Upper lobe of left lung (tissue), 6 donors: ENCODE data around the gene SERPINI2. TPM values are rescaled to one million over a fixed set of nuclear protein-coding genes. Genes with fewer than 3 reads are reported as not detected.

Experiments used
- ATAC-seq, 2 donors: fragments of 200-7000 bp; cut with Tn5 transposase; one replicate each; pipeline ENCODE4 v1.9.1; 2022; ENCODE audit warnings: mild to moderate bottlenecking in 2 of 2, moderate library complexity in 2 of 2; ENCODE audit not compliant: low FRiP score in 2 of 2
- DNase-seq, 2 donors: peaks; one replicate each; pipeline ENCODE4 v3.0.0-alpha.2; 2019 to 2020
- H3K27ac ChIP-seq, 4 donors: fragments of 200-600 bp; sonication (generic); one replicate each; pipeline ENCODE4 v1.5.1; 2016 to 2019
- H3K27me3 ChIP-seq, 4 donors: fragments of 200-600 bp; sonication (generic); one replicate each; pipeline ENCODE4 v1.5.1; 2017 to 2019
- H3K36me3 ChIP-seq, 4 donors: fragments of 200-600 bp; sonication (generic); one replicate each; pipeline ENCODE4 v1.5.1; 2016 to 2019
- H3K4me1 ChIP-seq, 4 donors: fragments of 200-600 bp; sonication (generic); one replicate each; pipeline ENCODE4 v1.5.1; 2018 to 2019
- H3K4me3 ChIP-seq, 4 donors: fragments of 200-600 bp; sonication (generic); one replicate each; pipeline ENCODE4 v1.5.1; 2017 to 2019; ENCODE audit warnings: mild to moderate bottlenecking in 2 of 4, moderate library complexity in 1 of 4
- H3K9me3 ChIP-seq, 4 donors: fragments of 200-600 bp; sonication (generic); one replicate each; pipeline ENCODE4 v1.5.1; 2018 to 2019
- CTCF ChIP-seq, 6 experiments: fragments of 450-650 bp in 4 of 6; fragments of 200-600 bp in 2 of 6; sonication (generic) in 2 of 6; IDR thresholded peaks; one replicate each; pipeline ENCODE4 v1.5.1; 2016 to 2019; ENCODE audit warnings: antibody characterized with exemption in 6 of 6
- EP300 ChIP-seq, 4 donors: sonication (generic); formaldehyde crosslinking; IDR thresholded peaks; one replicate each; pipeline ENCODE4 v1.5.1; 2017; ENCODE audit warnings: antibody characterized with exemption in 4 of 4, control low read depth in 2 of 4
- POLR2A ChIP-seq, 4 donors: fragments of 450-650 bp; IDR thresholded peaks; one replicate each; pipeline ENCODE4 v1.5.1; 2016 to 2017; ENCODE audit warnings: antibody characterized with exemption in 4 of 4, mild to moderate bottlenecking in 2 of 4
- POLR2AphosphoS5 ChIP-seq, 2 donors: sonication (generic); formaldehyde crosslinking; IDR thresholded peaks; one replicate each; pipeline ENCODE4 v1.5.1; 2017; ENCODE audit warnings: antibody characterized with exemption in 2 of 2
- WGBS, 2 donors: methylation state at CpG; one replicate each; pipeline ENCODE4 v1.1.5; 2017 to 2018; 5-methylcytosine and 5-hydroxymethylcytosine counted together
- total RNA-seq, 6 donors: library from RNA; depleted of rRNA in 4 of 6; stranded (reverse); fragments of >200 nt in 4 of 6; gene quantifications; one replicate each; pipeline versions ENCODE4 v1.1.0 to v1.2.1, GENCODE V29; 2016 to 2021
- donor health status: DM: no; HTN: no; CAD: no; lungs with moderate emphysema.
- donor health status: DM: no; HTN: yes; CAD: no; lungs with severe emphysema.

SERPINI2 gene
- total RNA-seq, 6 donors from 2014 or later = 0.67 to 28.1 (median 1.7) TPM

DNA sequence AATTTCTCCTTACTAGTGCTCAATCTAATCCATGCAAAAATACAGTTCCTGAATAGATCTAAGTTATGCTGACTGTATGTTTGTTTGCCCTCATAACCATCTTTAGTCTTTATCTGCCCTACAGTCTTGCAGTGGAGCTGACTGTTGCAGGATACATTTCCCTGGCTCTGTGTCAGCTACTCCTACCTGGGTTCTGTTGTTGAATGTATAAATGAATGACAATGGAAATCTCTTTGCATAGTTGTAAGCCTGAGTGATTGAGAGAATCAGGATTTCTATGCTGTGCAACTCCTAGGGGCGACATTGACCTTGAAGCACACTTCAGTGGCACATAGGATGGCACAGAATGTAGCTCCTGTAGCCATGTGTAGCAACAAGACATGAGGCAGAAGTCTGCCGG, 77.8 kb downstream of the SERPINI2 start:
- H3K36me3 ChIP-seq = no peaks in the 10 kb centered on the region
- no peaks in the 10 kb centered on the region for H3K9me3 ChIP-seq
- ATAC-seq (no peak), DNase-seq (no peak)
- no peak overlapping the region for H3K27ac ChIP-seq
- H3K4me3 ChIP-seq = no peak overlapping the region
- no peaks in the 10 kb centered on the region for H3K4me1 ChIP-seq
- WGBS, 2 donors = 77 to 87% methylated on average over 2 of the region's 2 CpGs
- no peaks in the 10 kb centered on the region for H3K27me3 ChIP-seq
- TF ChIP-seq CTCF (IDR thresholded peaks at IDR 0.05) (no peak), EP300 (IDR thresholded peaks at IDR 0.05) (no peak), POLR2A (IDR thresholded peaks at IDR 0.05) (no peak), POLR2AphosphoS5 (IDR thresholded peaks at IDR 0.05) (no peak)

GRCh38 chr3:167394003-167394402, 79.8 kb downstream of the SERPINI2 start:
- H3K9me3 ChIP-seq = no peaks in the 10 kb centered on the region
- H3K36me3 ChIP-seq = no peaks in the 10 kb centered on the region
- no peak overlapping the region for H3K4me3 ChIP-seq
- 49 to 51% methylated on average over 2 of the region's 2 CpGs for WGBS, 2 donors
- no peaks in the 10 kb centered on the region for H3K4me1 ChIP-seq
- no peak for DNase-seq
- H3K27me3 ChIP-seq = no peaks in the 10 kb centered on the region
- TF ChIP-seq POLR2A (IDR thresholded peaks at IDR 0.05) (no peak), POLR2AphosphoS5 (IDR thresholded peaks at IDR 0.05) (no peak), CTCF (IDR thresholded peaks at IDR 0.05) (no peak), EP300 (IDR thresholded peaks at IDR 0.05) (no peak)
- H3K27ac ChIP-seq = no peak overlapping the region
- ATAC-seq = no peak

Other genes starting within 250 kb of the SERPINI2 start
- gene ZBBX, start 93.7 kb downstream of the SERPINI2 start, total RNA-seq = 10 to 100 TPM in 2 of 6 donors, 1 to 10 TPM in 3, under 1 TPM in 1; 0.31 to 81.3 (median 7.4) TPM
- gene WDR49, start 179.9 kb upstream of the SERPINI2 start, total RNA-seq = 10 to 100 TPM in 4 of 6 donors, 1 to 10 TPM in 2; 2.6 to 37.3 (median 11.8) TPM